SK-N-SH treated with all-trans-retinoic acid at 6 μM for 48 hours (cell line): Measurements from ENCODE around the gene PTRH1.

Source experiments
- ATAC-seq: fragments of 200-7000 bp; cut with Tn5 transposase; 3 replicates; pipeline ENCODE4 v1.9.1; 2020; ENCODE audit warnings: mild to moderate bottlenecking, moderate library complexity
- ARNTL ChIP-seq: fragments of 450-650 bp; formaldehyde crosslinking; IDR thresholded peaks from 2 replicates; pipeline ENCODE4 v1.5.0; 2020; ENCODE audit warnings: low read depth, mild to moderate bottlenecking, moderate library complexity, borderline replicate concordance
- BACH2 ChIP-seq: fragments of 250-450 bp; sonication (Bioruptor Pico); IDR thresholded peaks from 2 replicates; pipeline ENCODE4 v1.9.0; 2021; ENCODE audit warnings: mild to moderate bottlenecking, borderline replicate concordance
- CREB5 ChIP-seq: fragments of 250-450 bp; sonication (Bioruptor Pico); IDR thresholded peaks from 2 replicates; pipeline ENCODE4 v1.5.1; 2020; ENCODE audit warnings: low read depth, mild to moderate bottlenecking, moderate library complexity
- CSDC2 ChIP-seq: fragments of 250-450 bp; sonication (Bioruptor Pico); IDR thresholded peaks from 2 replicates; pipeline ENCODE4 v1.5.0; 2020; ENCODE audit warnings: mild to moderate bottlenecking, moderate library complexity
- ESRRG ChIP-seq: fragments of 250-450 bp; sonication (Bioruptor Pico); IDR thresholded peaks from 2 replicates; pipeline ENCODE4 v1.6.1; 2021; ENCODE audit warnings: mild to moderate bottlenecking
- GLIS3 ChIP-seq: fragments of 250-450 bp; sonication (Bioruptor Pico); IDR thresholded peaks from 2 replicates; pipeline ENCODE4 v1.5.0; 2020; ENCODE audit warnings: mild to moderate bottlenecking, moderate library complexity
- ISL1 ChIP-seq: fragments of 250-450 bp; sonication (Bioruptor Pico); IDR thresholded peaks from 2 replicates; pipeline ENCODE4 v2.1.2; 2022; ENCODE audit warnings: mild to moderate bottlenecking, moderate library complexity
- OSR1 ChIP-seq: fragments of 250-450 bp; sonication (Bioruptor Pico); IDR thresholded peaks from 2 replicates; pipeline ENCODE4 v1.8.0; 2022; ENCODE audit warnings: moderate library complexity, mild to moderate bottlenecking, inconsistent platforms
- POU6F1 ChIP-seq: fragments of 250-450 bp; sonication (Bioruptor Pico); IDR thresholded peaks from 2 replicates; pipeline ENCODE4 v1.8.0; 2021; ENCODE audit warnings: low read depth, mild to moderate bottlenecking, moderate library complexity, borderline replicate concordance
- PPARA ChIP-seq: fragments of 250-450 bp; sonication (Bioruptor Pico); IDR thresholded peaks from 2 replicates; pipeline ENCODE4 v1.5.0; 2020; ENCODE audit warnings: mild to moderate bottlenecking, borderline replicate concordance
- SNAI2 ChIP-seq: fragments of 250-450 bp; sonication (Bioruptor Pico); IDR thresholded peaks from 2 replicates; pipeline ENCODE4 v1.5.0; 2020; ENCODE audit warnings: mild to moderate bottlenecking, moderate library complexity
- TCF4 ChIP-seq: fragments of 250-450 bp; sonication (Bioruptor Pico); IDR thresholded peaks from 2 replicates; pipeline ENCODE4 v1.8.0; 2021; ENCODE audit warnings: mild to moderate bottlenecking, moderate library complexity, borderline replicate concordance
- TOX ChIP-seq: fragments of 250-450 bp; sonication (Bioruptor Pico); IDR thresholded peaks from 2 replicates; pipeline ENCODE4 v1.8.0; 2021; ENCODE audit warnings: mild to moderate bottlenecking, moderate library complexity, borderline replicate concordance
- ZC3H10 ChIP-seq: fragments of 250-450 bp; sonication (Bioruptor Pico); IDR thresholded peaks from 2 replicates; pipeline ENCODE4 v1.5.1; 2021; ENCODE audit warnings: mild to moderate bottlenecking, moderate library complexity
- ZFP3 ChIP-seq: fragments of 250-450 bp; sonication (Bioruptor Pico); IDR thresholded peaks from 2 replicates; pipeline ENCODE4 v1.5.0; 2020; ENCODE audit warnings: mild to moderate bottlenecking, moderate library complexity
- ZFP30 ChIP-seq: fragments of 450-650 bp; formaldehyde crosslinking; IDR thresholded peaks from 2 replicates; pipeline ENCODE4 v1.5.0; 2022; ENCODE audit warnings: mild to moderate bottlenecking, moderate library complexity
- ZNF565 ChIP-seq: fragments of 450-650 bp; formaldehyde crosslinking; conservative IDR thresholded peaks from 2 replicates; pipeline ENCODE4 v1.5.0; 2020; ENCODE audit warnings: low read depth, mild to moderate bottlenecking, moderate library complexity
- ZNF70 ChIP-seq: fragments of 450-650 bp; formaldehyde crosslinking; IDR thresholded peaks from 2 replicates; pipeline ENCODE4 v1.5.0; 2020; ENCODE audit warnings: mild to moderate bottlenecking, moderate library complexity
- ZNF8 ChIP-seq: fragments of 450-650 bp; formaldehyde crosslinking; IDR thresholded peaks from 2 replicates; pipeline ENCODE4 v1.5.0; 2020; ENCODE audit warnings: mild to moderate bottlenecking, moderate library complexity
- TF ChIP-seq, protein P1 (sequence below): fragments of 250-450 bp; sonication (Bioruptor Pico); IDR thresholded peaks from 2 replicates; pipeline ENCODE4 v1.5.0; 2020; ENCODE audit warnings: mild to moderate bottlenecking, moderate library complexity
- TF ChIP-seq, protein P2 (sequence below): fragments of 250-450 bp; sonication (Bioruptor Pico); IDR thresholded peaks from 2 replicates; pipeline ENCODE4 v1.5.1; 2021; ENCODE audit warnings: mild to moderate bottlenecking, moderate library complexity
- TF ChIP-seq, protein P3 (sequence below): fragments of 250-450 bp; sonication (Bioruptor Pico); IDR thresholded peaks from 2 replicates; pipeline ENCODE4 v1.8.0; 2020; ENCODE audit warnings: mild to moderate bottlenecking, moderate library complexity, borderline replicate concordance

The PTRH1 gene

DNA sequence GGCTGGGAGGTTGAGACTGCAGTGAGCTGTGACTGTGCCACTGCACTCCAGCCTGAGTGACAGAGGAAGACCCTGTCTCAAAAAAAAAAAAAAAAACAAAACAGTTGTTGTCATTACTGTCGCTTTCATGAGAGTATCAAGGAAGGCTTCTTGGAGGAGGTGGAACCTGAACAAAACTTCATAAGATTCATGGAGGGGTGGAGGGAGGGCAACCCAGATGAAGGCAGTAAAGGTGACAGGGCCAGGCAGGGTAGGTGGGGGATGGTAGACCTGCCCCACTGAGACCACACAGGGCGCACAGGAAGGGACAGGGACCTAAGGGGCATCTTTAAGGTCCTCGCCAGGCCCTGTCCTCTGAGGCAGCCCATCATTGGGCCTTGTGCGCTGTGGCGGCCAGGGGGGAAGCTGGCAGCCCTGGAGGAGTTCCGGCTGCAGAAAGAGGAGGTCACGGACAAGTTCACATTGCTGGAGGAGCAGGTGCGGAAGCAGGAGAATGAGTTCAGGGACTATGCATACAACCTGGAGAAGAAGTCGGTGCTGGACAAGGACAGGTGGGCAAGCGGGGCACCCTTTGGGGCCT is 5.2 kb downstream of the PTRH1 start:
- TF ChIP-seq ZC3H10 (CRISPR knock-in tag): no peak
- no peak for TF ChIP-seq TOX (CRISPR knock-in tag)
- TF ChIP-seq POU6F1: no peak
- no peak for TF ChIP-seq GLIS3 (CRISPR knock-in tag)
- TF ChIP-seq CREB5 (CRISPR knock-in tag): no peak
- TF ChIP-seq PPARA (CRISPR knock-in tag): no peak
- TF ChIP-seq, protein P1, sequence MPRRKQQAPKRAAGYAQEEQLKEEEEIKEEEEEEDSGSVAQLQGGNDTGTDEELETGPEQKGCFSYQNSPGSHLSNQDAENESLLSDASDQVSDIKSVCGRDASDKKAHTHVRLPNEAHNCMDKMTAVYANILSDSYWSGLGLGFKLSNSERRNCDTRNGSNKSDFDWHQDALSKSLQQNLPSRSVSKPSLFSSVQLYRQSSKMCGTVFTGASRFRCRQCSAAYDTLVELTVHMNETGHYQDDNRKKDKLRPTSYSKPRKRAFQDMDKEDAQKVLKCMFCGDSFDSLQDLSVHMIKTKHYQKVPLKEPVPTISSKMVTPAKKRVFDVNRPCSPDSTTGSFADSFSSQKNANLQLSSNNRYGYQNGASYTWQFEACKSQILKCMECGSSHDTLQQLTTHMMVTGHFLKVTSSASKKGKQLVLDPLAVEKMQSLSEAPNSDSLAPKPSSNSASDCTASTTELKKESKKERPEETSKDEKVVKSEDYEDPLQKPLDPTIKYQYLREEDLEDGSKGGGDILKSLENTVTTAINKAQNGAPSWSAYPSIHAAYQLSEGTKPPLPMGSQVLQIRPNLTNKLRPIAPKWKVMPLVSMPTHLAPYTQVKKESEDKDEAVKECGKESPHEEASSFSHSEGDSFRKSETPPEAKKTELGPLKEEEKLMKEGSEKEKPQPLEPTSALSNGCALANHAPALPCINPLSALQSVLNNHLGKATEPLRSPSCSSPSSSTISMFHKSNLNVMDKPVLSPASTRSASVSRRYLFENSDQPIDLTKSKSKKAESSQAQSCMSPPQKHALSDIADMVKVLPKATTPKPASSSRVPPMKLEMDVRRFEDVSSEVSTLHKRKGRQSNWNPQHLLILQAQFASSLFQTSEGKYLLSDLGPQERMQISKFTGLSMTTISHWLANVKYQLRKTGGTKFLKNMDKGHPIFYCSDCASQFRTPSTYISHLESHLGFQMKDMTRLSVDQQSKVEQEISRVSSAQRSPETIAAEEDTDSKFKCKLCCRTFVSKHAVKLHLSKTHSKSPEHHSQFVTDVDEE (CRISPR knock-in tag): no peak
- no peak for TF ChIP-seq ZNF8
- TF ChIP-seq BACH2 (CRISPR knock-in tag): no peak
- no peak for TF ChIP-seq CSDC2 (CRISPR knock-in tag)
- TF ChIP-seq OSR1 (CRISPR knock-in tag): no peak
- no peak for TF ChIP-seq TCF4 (CRISPR knock-in tag)
- no peak for TF ChIP-seq ZNF70 (CRISPR knock-in tag)
- no peak for TF ChIP-seq ZFP30 (CRISPR knock-in tag)
- TF ChIP-seq, protein P2, sequence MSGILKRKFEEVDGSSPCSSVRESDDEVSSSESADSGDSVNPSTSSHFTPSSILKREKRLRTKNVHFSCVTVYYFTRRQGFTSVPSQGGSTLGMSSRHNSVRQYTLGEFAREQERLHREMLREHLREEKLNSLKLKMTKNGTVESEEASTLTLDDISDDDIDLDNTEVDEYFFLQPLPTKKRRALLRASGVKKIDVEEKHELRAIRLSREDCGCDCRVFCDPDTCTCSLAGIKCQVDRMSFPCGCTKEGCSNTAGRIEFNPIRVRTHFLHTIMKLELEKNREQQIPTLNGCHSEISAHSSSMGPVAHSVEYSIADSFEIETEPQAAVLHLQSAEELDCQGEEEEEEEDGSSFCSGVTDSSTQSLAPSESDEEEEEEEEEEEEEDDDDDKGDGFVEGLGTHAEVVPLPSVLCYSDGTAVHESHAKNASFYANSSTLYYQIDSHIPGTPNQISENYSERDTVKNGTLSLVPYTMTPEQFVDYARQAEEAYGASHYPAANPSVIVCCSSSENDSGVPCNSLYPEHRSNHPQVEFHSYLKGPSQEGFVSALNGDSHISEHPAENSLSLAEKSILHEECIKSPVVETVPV (CRISPR knock-in tag): no peak
- no peak for TF ChIP-seq ZNF565 (CRISPR knock-in tag)
- TF ChIP-seq, all 23 proteins: peak for 0
- ATAC-seq: no peak

- TF ChIP-seq SNAI2 (CRISPR knock-in tag) (no peak), CSDC2 (CRISPR knock-in tag) (no peak), BACH2 (CRISPR knock-in tag) (no peak), ZNF8 (no peak), ZNF70 (CRISPR knock-in tag) (no peak), GLIS3 (CRISPR knock-in tag) (no peak), ISL1 (CRISPR knock-in tag) (no peak), ZNF565 (CRISPR knock-in tag) (no peak), ZFP30 (CRISPR knock-in tag) (no peak)
- TF ChIP-seq, all 23 proteins: peak for 0
- ATAC-seq: no peak
These were observed 6.4 kb downstream of the PTRH1 start for GRCh38 chr9:127708952-127709587.

DNA sequence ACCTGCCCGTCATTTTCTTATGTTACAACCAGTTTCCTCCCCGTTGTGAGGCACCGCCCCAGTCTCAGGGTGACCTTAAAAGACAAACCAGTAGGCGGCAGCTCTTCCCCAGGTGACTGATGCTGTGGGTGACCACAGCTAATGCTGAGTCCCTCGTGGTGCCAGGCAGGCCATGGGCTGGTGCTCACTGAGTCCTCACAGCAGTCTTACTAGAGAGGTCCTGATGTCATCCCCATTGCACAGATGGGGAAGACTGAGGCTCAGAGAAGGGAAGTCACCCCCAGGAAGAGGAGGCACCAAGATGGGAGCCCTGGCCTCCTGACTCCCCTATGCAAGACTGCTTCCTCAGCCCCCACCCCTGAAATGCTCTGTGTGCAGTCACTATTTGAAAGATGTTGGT is 7.7 kb downstream of the PTRH1 start:
- TF ChIP-seq ESRRG (CRISPR knock-in tag) (no peak), OSR1 (CRISPR knock-in tag) (no peak), ARNTL (CRISPR knock-in tag) (no peak), PPARA (CRISPR knock-in tag) (no peak), ZC3H10 (CRISPR knock-in tag) (no peak), ZFP3 (no peak), GLIS3 (CRISPR knock-in tag) (no peak), ZNF70 (CRISPR knock-in tag) (no peak)
- TF ChIP-seq, protein P1 (CRISPR knock-in tag): no peak
- TF ChIP-seq, protein P3, sequence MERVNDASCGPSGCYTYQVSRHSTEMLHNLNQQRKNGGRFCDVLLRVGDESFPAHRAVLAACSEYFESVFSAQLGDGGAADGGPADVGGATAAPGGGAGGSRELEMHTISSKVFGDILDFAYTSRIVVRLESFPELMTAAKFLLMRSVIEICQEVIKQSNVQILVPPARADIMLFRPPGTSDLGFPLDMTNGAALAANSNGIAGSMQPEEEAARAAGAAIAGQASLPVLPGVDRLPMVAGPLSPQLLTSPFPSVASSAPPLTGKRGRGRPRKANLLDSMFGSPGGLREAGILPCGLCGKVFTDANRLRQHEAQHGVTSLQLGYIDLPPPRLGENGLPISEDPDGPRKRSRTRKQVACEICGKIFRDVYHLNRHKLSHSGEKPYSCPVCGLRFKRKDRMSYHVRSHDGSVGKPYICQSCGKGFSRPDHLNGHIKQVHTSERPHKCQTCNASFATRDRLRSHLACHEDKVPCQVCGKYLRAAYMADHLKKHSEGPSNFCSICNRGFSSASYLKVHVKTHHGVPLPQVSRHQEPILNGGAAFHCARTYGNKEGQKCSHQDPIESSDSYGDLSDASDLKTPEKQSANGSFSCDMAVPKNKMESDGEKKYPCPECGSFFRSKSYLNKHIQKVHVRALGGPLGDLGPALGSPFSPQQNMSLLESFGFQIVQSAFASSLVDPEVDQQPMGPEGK (CRISPR knock-in tag): no peak
- ATAC-seq: no peak
